ENCODE measurements around the gene ZNF600. TPM values are rescaled to one million over a fixed set of nuclear protein-coding genes. Genes with fewer than 3 reads are reported as not detected.

The ZNF600 gene
- total and polyA plus RNA-seq, 2 of the 8 experiments (the other 6 are each of a cell fraction or from before 2014, with no cell fraction given) = 2.1 to 8.0 TPM

DNA sequence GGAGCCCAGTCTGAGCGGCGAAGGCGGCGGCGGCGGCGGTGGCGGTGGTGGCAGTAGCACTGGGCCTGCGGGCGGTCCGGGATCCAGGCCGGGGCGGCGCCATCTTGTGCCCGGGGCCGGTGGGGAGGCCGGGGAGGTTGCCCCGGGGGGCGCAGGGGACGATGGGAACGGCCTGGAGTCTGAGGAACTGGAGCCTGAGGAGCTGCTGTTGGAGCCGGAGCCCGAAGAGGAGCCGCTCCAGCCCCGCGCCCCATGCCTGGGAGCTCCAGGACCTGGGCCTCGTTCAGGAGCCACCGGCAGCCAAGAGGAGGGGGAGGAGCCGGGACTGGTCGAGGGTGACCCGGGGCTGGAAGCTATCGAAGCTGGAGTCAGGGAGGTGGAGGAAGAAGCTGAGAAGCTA lies 23.2 kb upstream of the ZNF600 start:
- H3K14ac ChIP-seq (ENCODE audit: insufficient read length) = no peak overlapping the region
- no peak overlapping the region for H2BK15ac ChIP-seq (ENCODE audit: low read length)
- no peaks in the 10 kb centered on the region for H3K4me1 ChIP-seq (replicated peaks in 1 of 4; ENCODE audit: control insufficient read depth in 3 of 4, insufficient read depth in 4 of 4, low read length in 3 of 4)
- WGBS, 2 experiments (ENCODE audit: extremely low coverage in 1 of 2, insufficient coverage in 1 of 2, insufficient read length in 1 of 2, insufficient replicate concordance in 2 of 2, low coverage in 1 of 2, low lambda C conversion rate in 2 of 2, missing lambda C conversion rate in 1 of 2) = 96% methylated on average over 19 of the region's 32 CpGs; no CpG with 5 or more reads in 1 of the 2 experiments
- H3K27me3 ChIP-seq (replicated peaks in 1 of 4; ENCODE audit: control insufficient read depth in 3 of 4, extremely low read depth in 1 of 4, insufficient read depth in 3 of 4, low read length in 3 of 4) = no peaks in the 10 kb centered on the region
- H2BK120ac ChIP-seq (replicated peaks; ENCODE audit: low read depth, low read length) = no peak overlapping the region
- no peak overlapping the region for H3K23ac ChIP-seq (ENCODE audit: insufficient read length)
- no peak overlapping the region for H4K8ac ChIP-seq (ENCODE audit: extremely low read depth, insufficient read depth, low read length)
- no peak overlapping the region for H2BK5ac ChIP-seq (ENCODE audit: low read depth, low read length)
- no peak overlapping the region for H2AFZ ChIP-seq (ENCODE audit: low read length)
- H4K5ac ChIP-seq (ENCODE audit: insufficient read length, low read depth, low read length) = no peak overlapping the region
- DNase-seq (ENCODE audit: low read depth in 1 of 2, low spot score in 2 of 2) (no peak), FAIRE-seq (no peak)
- no peak overlapping the region for H3K27ac ChIP-seq (ENCODE audit: low read depth, low read length)
- H3K4ac ChIP-seq (replicated peaks; ENCODE audit: insufficient read length, low read depth, low read length) = no peak overlapping the region
- no peak overlapping the region for H3K9ac ChIP-seq (replicated peaks in 1 of 4; ENCODE audit: extremely low read depth in 1 of 4, low read depth in 3 of 4, low read length in 3 of 4)
- no peaks in the 10 kb centered on the region for H3K79me2 ChIP-seq (ENCODE audit: control insufficient read depth in 1 of 2, insufficient read depth in 2 of 2, low read length in 2 of 2)
- no peak overlapping the region for H2BK12ac ChIP-seq (ENCODE audit: low read depth, low read length)
- H3K79me1 ChIP-seq (ENCODE audit: low read depth, low read length) = no peaks in the 10 kb centered on the region
- ChIA-PET POLR2A (ENCODE audit: partially characterized antibody) (interaction anchor here (0.9 kb wide), 1 partner anchor 9 kb away, joined by 3 read pairs; no protein-coding TSS in a partner anchor), CTCF (ENCODE audit: partially characterized antibody) (no interaction called here)
- H3K23me2 ChIP-seq (ENCODE audit: low read depth, low read length) = no peaks in the 10 kb centered on the region
- H4K20me1 ChIP-seq (replicated peaks in 1 of 2; ENCODE audit: control insufficient read depth in 1 of 2, insufficient read depth in 2 of 2, low read length in 2 of 2) = no peaks in the 10 kb centered on the region
- no peak overlapping the region for H3K18ac ChIP-seq (ENCODE audit: extremely low read depth, low read length)
- peaks cover 5 to 14% of the 10 kb centered on the region in 2 experiments; a peak in 2 of 4 replicates for H3K9me3 ChIP-seq (ENCODE audit: insufficient read depth in 2 of 2, low read depth in 1 of 2, low read length in 1 of 2)
- no peak overlapping the region for H3K4me3 ChIP-seq (ENCODE audit: extremely low read depth in 1 of 4, insufficient read depth in 2 of 4, low read depth in 3 of 4, low read length in 4 of 4)
- H3K56ac ChIP-seq (replicated peaks; ENCODE audit: insufficient read length, low read depth, low read length) = no peak overlapping the region
- H3K36me3 ChIP-seq (ENCODE audit: control insufficient read depth in 2 of 4, insufficient read depth in 4 of 4, low read length in 3 of 4) = peaks cover 2 to 29% (median 16%) of the 10 kb centered on the region in 4 experiments; a peak in 6 of 8 replicates
- H3K4me2 ChIP-seq (ENCODE audit: insufficient read depth in 1 of 2, low read depth in 2 of 2, low read length in 2 of 2) = no peak overlapping the region
- no peak overlapping the region for H2AK5ac ChIP-seq (ENCODE audit: low read depth, low read length)
- no peak overlapping the region for H2BK20ac ChIP-seq (ENCODE audit: low read length)
- H4K91ac ChIP-seq (replicated peaks; ENCODE audit: insufficient read length, low read length) = no peak overlapping the region
- TF ChIP-seq RNF2 (IDR thresholded peaks at IDR 0.05; ENCODE audit: borderline replicate concordance, low read depth, low read length, missing control alignments, poor library complexity, severe bottlenecking) (no peak), CEBPB (IDR thresholded peaks at IDR 0.05; ENCODE audit: low read depth, low read length) (no peak), SIRT6 (IDR thresholded peaks at IDR 0.05; ENCODE audit: low read length) (no peak), SUZ12 (IDR thresholded peaks at IDR 0.05; ENCODE audit: low read length) (no peak), RXRA (IDR thresholded peaks at IDR 0.05; ENCODE audit: insufficient read depth, low read depth, low read length) (no peak), POLR2A (IDR thresholded peaks at IDR 0.05; ENCODE audit: control extremely low read depth in 1 of 2, low read depth in 2 of 2, low read length in 2 of 2) (no peak), KDM1A (IDR thresholded peaks at IDR 0.05; ENCODE audit: borderline replicate concordance, low read length) (no peak), PHF8 (conservative IDR thresholded peaks at IDR 0.05; ENCODE audit: low read depth, low read length) (no peak), FOSL1 (IDR thresholded peaks at IDR 0.05; ENCODE audit: insufficient read depth, low read depth, low read length) (no peak), NRF1 (IDR thresholded peaks at IDR 0.05; ENCODE audit: low read depth, low read length) (no peak), POU5F1 (IDR thresholded peaks at IDR 0.05; ENCODE audit: low read depth, low read length) (no peak), BRCA1 (IDR thresholded peaks at IDR 0.05; ENCODE audit: low read depth, low read length) (no peak), TAF7 (optimal IDR thresholded peaks at IDR 0.05; ENCODE audit: borderline replicate concordance, low read depth, low read length) (no peak), TEAD4 (IDR thresholded peaks at IDR 0.05; ENCODE audit: low read depth, low read length) (no peak)
- TF ChIP-seq, protein P1, sequence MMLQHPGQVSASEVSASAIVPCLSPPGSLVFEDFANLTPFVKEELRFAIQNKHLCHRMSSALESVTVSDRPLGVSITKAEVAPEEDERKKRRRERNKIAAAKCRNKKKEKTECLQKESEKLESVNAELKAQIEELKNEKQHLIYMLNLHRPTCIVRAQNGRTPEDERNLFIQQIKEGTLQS (IDR thresholded peaks at IDR 0.05; ENCODE audit: insufficient read depth, low read depth, low read length) = no peak

Measured in H1 (cell line).